Hepatocyte (in vitro differentiated cells): Measurements from ENCODE around the gene KRT35. TPM values are rescaled to one million over a fixed set of nuclear protein-coding genes. Genes with fewer than 3 reads are reported as not detected.

Experiments
- DNase-seq: peaks from one replicate; pipeline ENCODE4 v3.0.0-alpha.2; 2016; ENCODE audit warnings: low spot score
- H2AFZ ChIP-seq: fragments of 200-600 bp; sonication (generic); 2 replicates; pipeline ENCODE4 v1.6.0; 2016; ENCODE audit warnings: antibody characterized with exemption, mild to moderate bottlenecking
- H3K27ac ChIP-seq: fragments of 200-600 bp; sonication (generic); 2 replicates; pipeline ENCODE4 v1.5.1; 2016; ENCODE audit warnings: mild to moderate bottlenecking
- H3K27me3 ChIP-seq: fragments of 200-600 bp; sonication (generic); 2 replicates; pipeline ENCODE4 v1.6.1; 2016
- H3K36me3 ChIP-seq: fragments of 200-600 bp; sonication (generic); replicated peaks from 2 replicates; pipeline ENCODE4 v1.5.1; 2016; ENCODE audit warnings: low read depth; ENCODE audit not compliant: insufficient read depth
- H3K4me1 ChIP-seq: fragments of 200-600 bp; sonication (generic); 2 replicates; pipeline ENCODE4 v1.5.1; 2016; ENCODE audit warnings: mild to moderate bottlenecking, moderate library complexity; ENCODE audit not compliant: insufficient read depth
- H3K4me2 ChIP-seq: fragments of 200-600 bp; sonication (generic); 2 replicates; pipeline ENCODE4 v1.6.0; 2016
- H3K4me3 ChIP-seq: fragments of 200-600 bp; sonication (generic); 2 replicates; pipeline ENCODE4 v1.5.1; 2016; ENCODE audit warnings: mild to moderate bottlenecking
- H3K79me2 ChIP-seq: fragments of 200-600 bp; sonication (generic); 2 replicates; pipeline ENCODE4 v1.6.0; 2017; ENCODE audit warnings: mild to moderate bottlenecking
- H3K9me2 ChIP-seq: fragments of 200-600 bp; sonication (generic); replicated peaks from 2 replicates; pipeline ENCODE4 v1.6.0; 2017; ENCODE audit warnings: mild to moderate bottlenecking; ENCODE audit not compliant: insufficient read depth
- H3K9me3 ChIP-seq: fragments of 200-600 bp; sonication (generic); 2 replicates; pipeline ENCODE4 v1.5.1; 2016; ENCODE audit warnings: low read depth, mild to moderate bottlenecking
- H4K20me1 ChIP-seq: fragments of 200-600 bp; sonication (generic); 2 replicates; pipeline ENCODE4 v1.6.0; 2016; ENCODE audit warnings: mild to moderate bottlenecking; ENCODE audit not compliant: insufficient read depth, poor library complexity, severe bottlenecking
- EZH2 ChIP-seq: fragments of 200-600 bp; sonication (generic); IDR thresholded peaks from 2 replicates; pipeline ENCODE4 v1.6.1; 2016; ENCODE audit warnings: antibody characterized with exemption, mild to moderate bottlenecking, borderline replicate concordance
- EZH2phosphoT487 ChIP-seq: fragments of 200-600 bp; sonication (generic); IDR thresholded peaks from one replicate; pipeline ENCODE4 v1.6.1; 2018; ENCODE audit warnings: antibody characterized with exemption, mild to moderate bottlenecking, low read depth, moderate library complexity; ENCODE audit not compliant: unreplicated experiment, severe bottlenecking
- WGBS: methylation state at CpG from one replicate; pipeline ENCODE4 v1.1.6; 2016; ENCODE audit warnings: low lambda C conversion rate; ENCODE audit errors: missing lambda C conversion rate; 5-methylcytosine and 5-hydroxymethylcytosine counted together
- polyA plus RNA-seq: library from polyadenylated mRNA; unstranded; fragments of >200 nt; fragmentation: Nextera tagmentation; extraction: Ambion mirVana; gene quantifications from 2 replicates; pipeline ENCODE4 v1.2.1, GENCODE V29; 2016
- total RNA-seq: library from RNA; depleted of rRNA; stranded (reverse); fragments of >200 nt; gene quantifications from 2 replicates; pipeline ENCODE4 v1.2.3, GENCODE V29; 2014
- TF ChIP-seq, protein P1 (sequence below): fragments of 200-600 bp; sonication (generic); IDR thresholded peaks from 2 replicates; pipeline ENCODE4 v1.5.1; 2016; ENCODE audit warnings: antibody characterized with exemption, mild to moderate bottlenecking; ENCODE audit not compliant: poor library complexity

Gene KRT35
- total and polyA plus RNA-seq, 2 experiments from 2014 or later, result not detected

DNA sequence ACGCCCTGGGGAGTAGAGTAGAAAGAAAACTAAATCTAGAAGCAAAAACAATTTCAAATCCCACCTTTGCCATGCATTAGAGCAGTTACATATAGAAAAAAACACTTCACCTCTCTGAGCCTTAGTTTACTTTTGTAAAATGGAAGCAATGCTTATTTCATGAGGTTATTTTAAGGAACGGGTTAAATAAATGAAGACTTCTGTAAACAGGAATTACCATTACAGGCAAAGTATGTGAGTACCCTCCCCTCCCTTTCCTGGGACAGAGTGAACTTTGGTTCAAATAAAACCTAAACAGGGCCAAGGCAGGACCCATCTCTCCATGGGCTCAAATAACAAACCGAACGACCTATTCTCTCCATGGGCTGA, 42.3 kb upstream of the KRT35 start:
- H3K27me3 ChIP-seq, result no peaks in the 10 kb centered on the region
- H2AFZ ChIP-seq, result no peak overlapping the region
- peaks cover 47% of the 10 kb centered on the region for H3K4me1 ChIP-seq
- H4K20me1 ChIP-seq, result peaks cover 27% of the 10 kb centered on the region
- DNase-seq, result no peak
- no peaks in the 10 kb centered on the region for H3K9me2 ChIP-seq
- H3K36me3 ChIP-seq, result no peaks in the 10 kb centered on the region
- H3K79me2 ChIP-seq, result peaks cover 21% of the 10 kb centered on the region
- H3K27ac ChIP-seq, result peak overlapping the region; percentile 98
- 54% methylated on average over 4 of the region's 4 CpGs for WGBS
- TF ChIP-seq, protein P1, sequence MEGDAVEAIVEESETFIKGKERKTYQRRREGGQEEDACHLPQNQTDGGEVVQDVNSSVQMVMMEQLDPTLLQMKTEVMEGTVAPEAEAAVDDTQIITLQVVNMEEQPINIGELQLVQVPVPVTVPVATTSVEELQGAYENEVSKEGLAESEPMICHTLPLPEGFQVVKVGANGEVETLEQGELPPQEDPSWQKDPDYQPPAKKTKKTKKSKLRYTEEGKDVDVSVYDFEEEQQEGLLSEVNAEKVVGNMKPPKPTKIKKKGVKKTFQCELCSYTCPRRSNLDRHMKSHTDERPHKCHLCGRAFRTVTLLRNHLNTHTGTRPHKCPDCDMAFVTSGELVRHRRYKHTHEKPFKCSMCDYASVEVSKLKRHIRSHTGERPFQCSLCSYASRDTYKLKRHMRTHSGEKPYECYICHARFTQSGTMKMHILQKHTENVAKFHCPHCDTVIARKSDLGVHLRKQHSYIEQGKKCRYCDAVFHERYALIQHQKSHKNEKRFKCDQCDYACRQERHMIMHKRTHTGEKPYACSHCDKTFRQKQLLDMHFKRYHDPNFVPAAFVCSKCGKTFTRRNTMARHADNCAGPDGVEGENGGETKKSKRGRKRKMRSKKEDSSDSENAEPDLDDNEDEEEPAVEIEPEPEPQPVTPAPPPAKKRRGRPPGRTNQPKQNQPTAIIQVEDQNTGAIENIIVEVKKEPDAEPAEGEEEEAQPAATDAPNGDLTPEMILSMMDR, result no peak
- TF ChIP-seq EZH2phosphoT487 (no peak), EZH2 (no peak)
- H3K9me3 ChIP-seq, result no peaks in the 10 kb centered on the region
- H3K4me2 ChIP-seq, result peak overlapping the region; percentile 78
- no peak overlapping the region for H3K4me3 ChIP-seq

DNA sequence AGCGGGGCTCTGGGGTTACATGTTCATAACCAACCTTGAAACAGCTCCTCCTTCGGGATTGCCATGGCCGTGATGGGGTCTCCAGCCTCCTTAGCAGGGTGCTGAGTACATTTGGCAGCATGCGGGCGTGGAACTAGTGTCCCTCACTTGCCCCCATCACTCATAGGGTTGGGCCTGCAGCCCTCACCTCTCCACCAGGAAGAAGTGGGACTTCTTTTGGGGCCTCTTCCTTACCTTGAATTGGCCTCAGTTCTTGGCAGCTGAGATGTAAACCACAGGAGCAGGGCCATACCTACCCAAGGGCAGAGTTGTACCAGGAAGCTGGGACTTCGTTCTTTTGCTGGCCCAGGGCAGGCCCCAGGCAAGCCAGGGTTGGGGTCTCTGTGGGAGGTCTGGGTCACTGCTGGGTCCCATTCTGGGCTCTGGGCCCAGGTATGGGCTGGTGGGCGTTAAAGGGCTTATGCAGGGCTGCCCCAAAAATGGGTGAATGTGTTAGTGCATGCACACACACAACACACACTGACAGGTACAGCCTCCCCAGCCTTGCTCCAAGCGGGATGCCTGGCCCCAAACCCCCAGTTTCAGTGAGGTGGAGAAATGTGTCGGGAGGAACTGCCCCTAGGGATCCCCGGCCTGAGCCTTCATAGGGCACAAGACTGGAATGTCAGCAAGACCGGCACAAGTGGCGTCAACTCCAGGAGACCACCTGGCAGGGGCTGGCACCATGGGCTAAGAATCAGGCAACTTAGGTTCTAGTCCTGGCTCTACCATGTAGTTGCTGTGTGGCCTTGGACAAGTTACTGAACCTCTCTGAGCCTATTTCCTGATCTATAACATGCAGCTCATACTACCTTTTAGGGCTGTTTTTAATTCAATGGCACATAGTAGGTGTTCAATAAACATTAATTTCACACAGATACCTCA, 41.6 kb upstream of the KRT35 start:
- TF ChIP-seq EZH2phosphoT487 (no peak), EZH2 (no peak)
- TF ChIP-seq, protein P1, result no peak
- peak overlapping the region; percentile 98 for H3K27ac ChIP-seq
- H3K9me2 ChIP-seq, result no peaks in the 10 kb centered on the region
- H3K4me3 ChIP-seq, result no peak overlapping the region
- H3K9me3 ChIP-seq, result no peaks in the 10 kb centered on the region
- H3K4me2 ChIP-seq, result peak overlapping the region; percentile 78
- H3K36me3 ChIP-seq, result no peaks in the 10 kb centered on the region
- H4K20me1 ChIP-seq, result peaks cover 24% of the 10 kb centered on the region
- no peaks in the 10 kb centered on the region for H3K27me3 ChIP-seq
- DNase-seq, result peak; percentile 69
- H3K4me1 ChIP-seq, result peaks cover 47% of the 10 kb centered on the region
- no peak overlapping the region for H2AFZ ChIP-seq
- peaks cover 16% of the 10 kb centered on the region for H3K79me2 ChIP-seq
- WGBS, result 73% methylated on average over 12 of the region's 12 CpGs

DNA sequence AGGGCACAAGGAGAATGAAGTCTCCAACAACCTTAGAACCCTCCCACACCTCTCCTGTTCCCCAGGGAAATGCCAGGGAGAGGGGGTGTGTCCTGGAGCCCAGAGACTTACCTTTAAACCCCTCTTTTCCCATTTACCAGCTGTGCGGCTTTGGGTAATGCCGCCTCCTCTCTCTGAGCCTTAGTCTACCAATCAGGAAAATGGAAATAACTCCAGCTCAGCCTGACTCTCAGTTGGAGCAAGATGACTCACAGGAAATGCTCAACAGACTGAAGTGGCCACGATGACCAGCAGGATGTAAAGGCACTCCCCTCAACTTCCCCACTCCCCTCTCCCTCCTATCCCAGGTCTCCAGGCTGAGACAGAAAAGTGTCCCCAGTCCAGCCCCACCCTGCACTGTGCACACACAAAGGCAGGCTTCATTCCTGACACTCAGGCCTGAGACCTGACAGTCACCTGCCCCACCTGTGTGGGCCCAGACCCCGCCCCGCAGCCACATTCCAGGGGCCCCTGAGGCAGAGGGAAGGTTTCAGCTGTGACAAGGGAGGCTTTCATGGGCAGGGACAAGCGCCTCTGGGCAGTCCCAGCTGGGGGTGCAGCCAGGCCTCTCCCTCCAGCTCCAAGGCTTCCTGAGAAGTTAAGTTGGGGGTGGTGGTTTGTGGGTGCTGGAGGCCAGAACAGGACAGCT, 40.8 kb upstream of the KRT35 start:
- Histone ChIP-seq H3K27ac (peak overlapping the region; percentile 98), H3K27me3 (no peaks in the 10 kb centered on the region), H3K9me2 (no peaks in the 10 kb centered on the region), H3K4me1 (peaks cover 47% of the 10 kb centered on the region), H3K4me3 (no peak overlapping the region), H4K20me1 (peaks cover 16% of the 10 kb centered on the region), H3K36me3 (no peaks in the 10 kb centered on the region), H3K9me3 (no peaks in the 10 kb centered on the region), H2AFZ (no peak overlapping the region), H3K79me2 (peaks cover 8% of the 10 kb centered on the region), H3K4me2 (peak overlapping the region; percentile 53)
- TF ChIP-seq EZH2, result no peak
- TF ChIP-seq, protein P1, result no peak
- no peak for TF ChIP-seq EZH2phosphoT487
- WGBS, result 53% methylated on average over 6 of the region's 6 CpGs
- peak; percentile 91 for DNase-seq
